ENCODE measurements around the gene LGR6. TPM values are rescaled to one million over a fixed set of nuclear protein-coding genes. Genes with fewer than 3 reads are reported as not detected.
"Not testable (repeated sequence)": the region's sequence is repeated elsewhere in the genome, so short reads cannot be mapped to it uniquely, and the experiment has no call there.

Gene LGR6
- total RNA-seq, 1 experiment from 2014 or later, result not detected

- no peak for DNase-seq (ENCODE audit: low spot score)
Observed at GRCh38 chr1:202159534-202160371, 33.8 kb upstream of the LGR6 start.

GRCh38 chr1:202160377-202160940, 33.1 kb upstream of the LGR6 start, which contains the start of gene PTPN7:
Gene PTPN7 (minus strand): TSS chr1:202160602. CDS start chr1:202159402, 1,200 bp downstream.
- DNase-seq (ENCODE audit: low spot score), result no peak

- no peak for DNase-seq (ENCODE audit: low spot score)
Observed at GRCh38 chr1:202161151-202162046, 32.2 kb upstream of the LGR6 start.

GRCh38 chr1:202162047-202162417, 31.6 kb upstream of the LGR6 start:
- DNase-seq (ENCODE audit: low spot score), result no peak

GRCh38 chr1:202162418-202163280, 30.9 kb upstream of the LGR6 start:
- DNase-seq (ENCODE audit: low spot score), result no peak

GRCh38 chr1:202163281-202164270, 30.0 kb upstream of the LGR6 start:
- DNase-seq (ENCODE audit: low spot score), result no peak

GRCh38 chr1:202164271-202165037, 29.1 kb upstream of the LGR6 start:
- DNase-seq (ENCODE audit: low spot score), result no peak

GRCh38 chr1:202165267-202165941, 28.2 kb upstream of the LGR6 start:
- DNase-seq (ENCODE audit: low spot score), result no peak

- no peak for DNase-seq (ENCODE audit: low spot score)
Observed at GRCh38 chr1:202165942-202166843, 27.4 kb upstream of the LGR6 start.

GRCh38 chr1:202167054-202167453, 26.5 kb upstream of the LGR6 start:
- not testable (repeated sequence) for DNase-seq (ENCODE audit: low spot score)

- no peak for DNase-seq (ENCODE audit: low spot score)
Observed at GRCh38 chr1:202167708-202168415, 25.7 kb upstream of the LGR6 start.

GRCh38 chr1:202168861-202169260, 24.7 kb upstream of the LGR6 start:
- no peak for DNase-seq (ENCODE audit: low spot score)

- DNase-seq (ENCODE audit: low spot score), result no peak
Observed at GRCh38 chr1:202170726-202171125, 22.9 kb upstream of the LGR6 start.

GRCh38 chr1:202171292-202172014, 22.1 kb upstream of the LGR6 start:
- no peak for DNase-seq (ENCODE audit: low spot score)

- no peak for DNase-seq (ENCODE audit: low spot score)
Observed at GRCh38 chr1:202172015-202172355, 21.6 kb upstream of the LGR6 start.

- no peak for DNase-seq (ENCODE audit: low spot score)
Observed at GRCh38 chr1:202173993-202174392, 19.6 kb upstream of the LGR6 start.

All from H4 (cell line).